Panc1 (cell line): ENCODE measurements around the gene NIF3L1. TPM values are rescaled to one million over a fixed set of nuclear protein-coding genes. Genes with fewer than 3 reads are reported as not detected.
A peak's percentile ranks its signal among the peaks of the same experiment; 100 is the strongest.

Experiments used
- ATAC-seq: fragments of 200-7000 bp; cut with Tn5 transposase; 2 replicates; pipeline ENCODE4 v1.9.1; 2020; ENCODE audit warnings: mild to moderate bottlenecking, moderate library complexity
- BruUV-seq: library from RNA; stranded (reverse); fragments of 400-500 nt; replicated peaks from 2 replicates; lab custom pipeline; 2021; lab: Mats Ljungman, UMichigan
- CTCF ChIA-PET: fragments of 300-600 bp; sonication (Branson Sonifier 250); formaldehyde crosslinking; loops from one replicate; lab custom pipeline; 2022; ENCODE audit warnings: antibody characterized with exemption; lab: Charles Lee
- POLR2A ChIA-PET: fragments of 300-600 bp; sonication (Branson Sonifier 250); formaldehyde crosslinking; loops from one replicate; lab custom pipeline; 2022; ENCODE audit warnings: antibody characterized with exemption; lab: Charles Lee
- DNase-seq: peaks from one replicate; pipeline ENCODE4 v3.0.0-alpha.2; 2010; ENCODE audit warnings: low read depth, low spot score
- H3K27ac ChIP-seq: 2 replicates; pipeline ENCODE4 v1.5.1; 2011; ENCODE audit warnings: mild to moderate bottlenecking, low read length, inconsistent platforms
- H3K27me3 ChIP-seq: fragments of 200-500 bp; sonication (Bioruptor generic); 2 replicates; pipeline ENCODE4 v1.6.0; 2014; ENCODE audit warnings: low read length, inconsistent platforms; ENCODE audit not compliant: control insufficient read depth, insufficient read depth
- H3K36me3 ChIP-seq: fragments of 200-500 bp; sonication (Bioruptor generic); 2 replicates; pipeline ENCODE4 v1.5.1; 2014; ENCODE audit warnings: inconsistent platforms, mild to moderate bottlenecking, low read length, moderate library complexity; ENCODE audit not compliant: control insufficient read depth, insufficient read depth
- H3K4me1 ChIP-seq: 2 replicates; pipeline ENCODE4 v1.5.1; 2011; ENCODE audit warnings: inconsistent platforms, mild to moderate bottlenecking, low read length, moderate library complexity; ENCODE audit not compliant: control insufficient read depth, insufficient read depth
- H3K4me3 ChIP-seq, 2 experiments: 2 replicates each; pipeline ENCODE4 v1.5.1; 2011 to 2012; ENCODE audit warnings: low read depth in 2 of 2, low read length in 2 of 2, mild to moderate bottlenecking in 2 of 2, inconsistent platforms in 1 of 2, moderate library complexity in 1 of 2
- H3K9me3 ChIP-seq: fragments of 200-500 bp; sonication (Bioruptor generic); 2 replicates; pipeline ENCODE4 v1.5.1; 2014; ENCODE audit warnings: low read depth, mild to moderate bottlenecking, inconsistent platforms, low read length, moderate library complexity; ENCODE audit not compliant: control insufficient read depth, insufficient read depth
- CTCF ChIP-seq: fragments of 450-650 bp; IDR thresholded peaks from 2 replicates; pipeline ENCODE4 v1.5.1; 2017; ENCODE audit warnings: mild to moderate bottlenecking
- POLR2AphosphoS5 ChIP-seq: IDR thresholded peaks from 2 replicates; pipeline ENCODE4 v1.6.1; 2012; ENCODE audit warnings: mild to moderate bottlenecking, low read depth, low read length, moderate library complexity
- REST ChIP-seq, 2 experiments: IDR thresholded peaks; 2 replicates each; pipeline ENCODE4 v1.6.1; 2011 to 2012; ENCODE audit warnings: low read depth in 2 of 2, control low read depth in 1 of 2, low read length in 1 of 2, mild to moderate bottlenecking in 1 of 2, moderate library complexity in 1 of 2; ENCODE audit not compliant: insufficient read depth in 1 of 2
- SIN3A ChIP-seq: IDR thresholded peaks from 2 replicates; pipeline ENCODE4 v1.6.1; 2012; ENCODE audit warnings: low read depth, mild to moderate bottlenecking, low read length, moderate library complexity, borderline replicate concordance; ENCODE audit not compliant: insufficient read depth
- TCF7L2 ChIP-seq: IDR thresholded peaks from 2 replicates; pipeline ENCODE4 v1.6.1; 2011; ENCODE audit warnings: mild to moderate bottlenecking, low read depth, low read length, inconsistent platforms
- in situ Hi-C: cut with HindIII; loops from 2 replicates; pipeline ENCODE4 v1.10.0; 2016; ENCODE audit warnings: low sequenced_read_pairs, low pct_unique_long_range_greater_than_20kb
- intact Hi-C: fragments of 100-400 bp; cut with micrococcal nuclease; formaldehyde crosslinking; loops from one replicate; pipeline ENCODE4 v1.10.0; 2022; ENCODE audit not compliant: unreplicated experiment
- total RNA-seq: library from RNA; stranded (reverse); gene quantifications from one replicate; pipeline ENCODE4 v1.2.1, GENCODE V29; 2021; ENCODE audit not compliant: unreplicated experiment

Gene NIF3L1
- total RNA-seq, 1 experiment from 2014 or later = 37.4 TPM

- TF ChIP-seq TCF7L2 (no peak), REST (IDR thresholded peaks at IDR 0.05; ENCODE audit: insufficient read depth in 1 of 2, low read depth in 2 of 2, low read length in 1 of 2) (no peak), POLR2AphosphoS5 (no peak), CTCF (no peak), SIN3A (no peak)
- no TSS peak for BruUV-seq
- POLR2A ChIA-PET = no interaction called here
- in situ Hi-C loops = no loop called here
- intact Hi-C loops = no loop called here
- no peak overlapping the region for H3K4me3 ChIP-seq
- no peaks in the 10 kb centered on the region; the same call in 1 of the 2 replicates for H3K4me1 ChIP-seq
- no peaks in the 10 kb centered on the region for H3K9me3 ChIP-seq
- H3K27me3 ChIP-seq = no peaks in the 10 kb centered on the region
- H3K27ac ChIP-seq = no peak overlapping the region
- DNase-seq (no peak), ATAC-seq (no peak)
- CTCF ChIA-PET = no interaction called here
- H3K36me3 ChIP-seq = peaks cover 49% of the 10 kb centered on the region
Observed at GRCh38 chr2:200899482-200899881, 10.3 kb downstream of the NIF3L1 start.

- no peak overlapping the region for H3K4me3 ChIP-seq
- no peaks in the 10 kb centered on the region for H3K9me3 ChIP-seq
- intact Hi-C loops (no loop called here), in situ Hi-C loops (no loop called here)
- ATAC-seq = peak; percentile 94
- H3K27me3 ChIP-seq = no peaks in the 10 kb centered on the region
- H3K27ac ChIP-seq = no peak overlapping the region
- peaks cover 35% of the 10 kb centered on the region for H3K36me3 ChIP-seq
- ChIA-PET CTCF (interaction anchor here (0.5 to 1.0 kb wide), 2 partner anchors 167 to 332 kb away, joined by 3 to 6 read pairs; no protein-coding TSS in a partner anchor), POLR2A (no interaction called here)
- TF ChIP-seq CTCF (peak; percentile 89), REST (IDR thresholded peaks at IDR 0.05; ENCODE audit: insufficient read depth in 1 of 2, low read depth in 2 of 2, low read length in 1 of 2) (no peak), SIN3A (no peak)
- H3K4me1 ChIP-seq = no peaks in the 10 kb centered on the region; the same call in 1 of the 2 replicates
- BruUV-seq = no TSS peak
- peak; percentile 86 for DNase-seq
Observed at GRCh38 chr2:200901459-200902072, 12.4 kb downstream of the NIF3L1 start.
